Epithelial cell of proximal tubule (primary cell): ENCODE data around the gene RHOF. TPM values are rescaled to one million over a fixed set of nuclear protein-coding genes. Genes with fewer than 3 reads are reported as not detected.
"Not testable (repeated sequence)": the region's sequence is repeated elsewhere in the genome, so short reads cannot be mapped to it uniquely, and the experiment has no call there.

Source experiments
- DNase-seq: peaks from one replicate; pipeline ENCODE4 v3.0.0-alpha.2; 2011; ENCODE audit warnings: low read depth
- H3K4me3 ChIP-seq: 2 replicates; pipeline ENCODE4 v1.5.1; 2011; ENCODE audit warnings: low read depth, mild to moderate bottlenecking, low read length
- CTCF ChIP-seq: conservative IDR thresholded peaks from 2 replicates; pipeline ENCODE4 v1.5.1; 2012; ENCODE audit warnings: low read depth, mild to moderate bottlenecking, low read length
- total RNA-seq: library from RNA; depleted of rRNA; stranded (reverse); fragments of >200 nt; gene quantifications from 2 replicates; pipeline ENCODE4 v1.2.3, GENCODE V29; 2015

The RHOF gene
- total RNA-seq, 1 donor from 2014 or later = 180 TPM

- no peak for DNase-seq
- peak; percentile 97 for TF ChIP-seq CTCF
- H3K4me3 ChIP-seq = peak overlapping the region; percentile 24
Observed at GRCh38 chr12:121795034-121795968, 1.8 kb upstream of the RHOF start.

- peak overlapping the region; percentile 24 for H3K4me3 ChIP-seq
- TF ChIP-seq CTCF = no peak
- DNase-seq = no peak
Observed at GRCh38 chr12:121794534-121795033, 1.1 kb upstream of the RHOF start.

- DNase-seq = no peak
- peak overlapping the region; percentile 73 for H3K4me3 ChIP-seq
- peak; percentile 98 for TF ChIP-seq CTCF
Observed at GRCh38 chr12:121793838-121794533, 498 bp upstream of the RHOF start.

GRCh38 chr12:121792607-121793439 is 665 bp downstream of the RHOF start:
- peak overlapping the region; percentile 73 for H3K4me3 ChIP-seq
- no peak for TF ChIP-seq CTCF
- no peak for DNase-seq

- H3K4me3 ChIP-seq = peak overlapping the region; percentile 73
- DNase-seq = no peak
- peak; percentile 16 for TF ChIP-seq CTCF
Observed at GRCh38 chr12:121791671-121792551, 1.6 kb downstream of the RHOF start.

- not testable (repeated sequence) for H3K4me3 ChIP-seq, DNase-seq
Observed at GRCh38 chr12:121790785-121791184, 2.7 kb downstream of the RHOF start.
